ENCODE results near the gene BTG2.

Gene BTG2

DNA sequence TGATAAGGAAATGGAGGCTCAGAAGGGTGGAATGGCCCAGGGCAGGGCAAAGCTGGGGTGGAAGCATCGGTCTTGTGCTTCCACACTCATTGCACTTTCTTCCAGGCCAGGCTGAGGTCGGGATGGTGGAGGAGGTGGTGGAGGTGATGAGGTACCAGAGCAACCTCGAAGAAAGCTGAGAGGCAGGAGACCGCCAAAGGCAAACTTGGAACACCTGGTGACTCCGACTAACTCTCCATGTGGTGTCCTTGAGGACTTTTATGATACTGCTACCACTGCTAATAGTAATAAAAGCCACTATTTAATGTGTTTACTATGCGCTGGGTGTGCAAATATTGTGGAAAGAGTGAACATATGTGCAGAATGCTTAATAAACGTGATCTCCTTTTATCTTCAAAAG, 16.9 kb upstream of the BTG2 start:
- Histone ChIP-seq H3K79me2 (ENCODE audit: low read length) (peaks cover 25% of the 10 kb centered on the region), H3K9me2 (replicated peaks; ENCODE audit: insufficient read depth, low read length) (no peaks in the 10 kb centered on the region), H3K4me2 (ENCODE audit: low read depth, low read length) (peak overlapping the region; percentile 84), H3K27ac (ENCODE audit: low read length) (peak overlapping the region; percentile 97), H3K36me3 (replicated peaks; ENCODE audit: insufficient read depth, low read length) (no peaks in the 10 kb centered on the region), H3K4me1 (ENCODE audit: low read length) (peaks cover 57% of the 10 kb centered on the region), H3K4me3 (ENCODE audit: low read length) (no peak overlapping the region), H3F3A (ENCODE audit: insufficient read depth, low read length) (peaks cover 49% of the 10 kb centered on the region), H3K9me3 (replicated peaks; ENCODE audit: insufficient read depth, low read length) (no peaks in the 10 kb centered on the region), H3K27me3 (replicated peaks; ENCODE audit: insufficient read depth, low read length) (no peaks in the 10 kb centered on the region), H4K20me1 (ENCODE audit: insufficient read depth, low read length) (no peaks in the 10 kb centered on the region), H3K9ac (ENCODE audit: low read length) (peak overlapping the region; percentile 66; the same call in 1 of the 2 replicates), H2AFZ (ENCODE audit: low read length) (no peak overlapping the region)
- TF ChIP-seq EZH2phosphoT487 (IDR thresholded peaks at IDR 0.05; ENCODE audit: low read length) (no peak), EZH2 (optimal IDR thresholded peaks at IDR 0.05; ENCODE audit: low read depth, low read length) (no peak)
- TF ChIP-seq, protein P1, sequence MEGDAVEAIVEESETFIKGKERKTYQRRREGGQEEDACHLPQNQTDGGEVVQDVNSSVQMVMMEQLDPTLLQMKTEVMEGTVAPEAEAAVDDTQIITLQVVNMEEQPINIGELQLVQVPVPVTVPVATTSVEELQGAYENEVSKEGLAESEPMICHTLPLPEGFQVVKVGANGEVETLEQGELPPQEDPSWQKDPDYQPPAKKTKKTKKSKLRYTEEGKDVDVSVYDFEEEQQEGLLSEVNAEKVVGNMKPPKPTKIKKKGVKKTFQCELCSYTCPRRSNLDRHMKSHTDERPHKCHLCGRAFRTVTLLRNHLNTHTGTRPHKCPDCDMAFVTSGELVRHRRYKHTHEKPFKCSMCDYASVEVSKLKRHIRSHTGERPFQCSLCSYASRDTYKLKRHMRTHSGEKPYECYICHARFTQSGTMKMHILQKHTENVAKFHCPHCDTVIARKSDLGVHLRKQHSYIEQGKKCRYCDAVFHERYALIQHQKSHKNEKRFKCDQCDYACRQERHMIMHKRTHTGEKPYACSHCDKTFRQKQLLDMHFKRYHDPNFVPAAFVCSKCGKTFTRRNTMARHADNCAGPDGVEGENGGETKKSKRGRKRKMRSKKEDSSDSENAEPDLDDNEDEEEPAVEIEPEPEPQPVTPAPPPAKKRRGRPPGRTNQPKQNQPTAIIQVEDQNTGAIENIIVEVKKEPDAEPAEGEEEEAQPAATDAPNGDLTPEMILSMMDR (IDR thresholded peaks at IDR 0.05; ENCODE audit: low read length), result no peak
- DNase-seq, result peak; percentile 6

DNA sequence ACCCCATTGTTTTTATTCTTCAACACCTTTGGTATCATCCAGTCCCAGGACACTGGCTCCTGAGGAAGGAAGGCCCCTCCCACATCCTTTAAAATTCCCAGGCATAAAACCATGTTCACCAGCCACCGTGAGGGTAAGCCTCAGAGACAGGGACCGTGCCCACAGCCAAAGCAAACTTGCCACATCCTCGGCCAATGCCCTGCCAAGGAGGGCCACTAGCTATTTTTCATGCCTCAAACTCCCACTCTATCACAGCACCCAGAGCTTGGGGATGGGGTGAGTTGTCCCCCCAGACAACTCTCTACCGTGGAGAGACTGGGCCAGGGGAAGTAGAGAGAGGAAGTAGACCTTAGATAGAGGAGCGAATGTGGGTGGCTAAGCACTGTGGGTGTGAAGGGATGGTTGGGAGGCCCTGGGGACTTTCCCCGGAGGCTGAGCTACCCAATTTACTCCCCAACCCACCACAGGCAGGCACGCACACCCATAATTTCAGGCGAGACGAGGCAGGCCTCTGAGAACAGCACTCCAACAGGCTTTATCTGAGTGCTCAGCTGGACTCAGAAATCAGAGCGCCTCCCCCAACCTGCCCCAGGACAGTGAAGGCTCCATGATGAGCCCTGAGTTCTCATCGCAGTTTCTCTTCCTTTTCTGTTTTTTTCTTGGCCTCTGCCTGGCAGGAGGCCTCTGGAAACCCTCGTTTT, 15.9 kb upstream of the BTG2 start:
- TF ChIP-seq EZH2phosphoT487 (IDR thresholded peaks at IDR 0.05; ENCODE audit: low read length) (no peak), EZH2 (optimal IDR thresholded peaks at IDR 0.05; ENCODE audit: low read depth, low read length) (no peak)
- TF ChIP-seq, protein P1 (IDR thresholded peaks at IDR 0.05; ENCODE audit: low read length), result peak; percentile 23
- H3K4me2 ChIP-seq (ENCODE audit: low read depth, low read length), result peak overlapping the region; percentile 84
- H3F3A ChIP-seq (ENCODE audit: insufficient read depth, low read length), result peaks cover 49% of the 10 kb centered on the region
- peak overlapping the region; percentile 55 for H3K4me3 ChIP-seq (ENCODE audit: low read length)
- H3K9me2 ChIP-seq (replicated peaks; ENCODE audit: insufficient read depth, low read length), result no peaks in the 10 kb centered on the region
- peaks cover 57% of the 10 kb centered on the region for H3K4me1 ChIP-seq (ENCODE audit: low read length)
- H3K9ac ChIP-seq (ENCODE audit: low read length), result peak overlapping the region; percentile 96
- no peaks in the 10 kb centered on the region for H3K36me3 ChIP-seq (replicated peaks; ENCODE audit: insufficient read depth, low read length)
- H4K20me1 ChIP-seq (ENCODE audit: insufficient read depth, low read length), result no peaks in the 10 kb centered on the region
- peaks cover 25% of the 10 kb centered on the region for H3K79me2 ChIP-seq (ENCODE audit: low read length)
- no peak overlapping the region for H2AFZ ChIP-seq (ENCODE audit: low read length)
- DNase-seq, result peak; percentile 99
- H3K27me3 ChIP-seq (replicated peaks; ENCODE audit: insufficient read depth, low read length), result no peaks in the 10 kb centered on the region
- no peaks in the 10 kb centered on the region for H3K9me3 ChIP-seq (replicated peaks; ENCODE audit: insufficient read depth, low read length)
- peak overlapping the region; percentile 97 for H3K27ac ChIP-seq (ENCODE audit: low read length)

DNA sequence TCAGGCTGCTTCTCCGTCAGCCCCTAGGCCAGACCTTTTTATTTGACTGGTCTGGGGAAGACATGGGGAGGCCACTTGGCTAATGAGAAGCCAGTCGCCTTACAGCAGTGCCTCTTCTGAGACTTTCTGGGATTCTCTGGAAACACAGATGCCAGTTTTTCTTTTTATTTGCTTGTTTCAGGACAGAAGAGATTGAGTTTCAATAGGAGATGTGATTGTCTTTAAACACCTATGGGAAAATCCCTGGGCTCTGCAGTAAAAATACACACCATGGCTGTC, 15.4 kb upstream of the BTG2 start:
- Histone ChIP-seq H3K9ac (ENCODE audit: low read length) (peak overlapping the region; percentile 96), H3K4me2 (ENCODE audit: low read depth, low read length) (peak overlapping the region; percentile 84), H3K79me2 (ENCODE audit: low read length) (peaks cover 25% of the 10 kb centered on the region), H4K20me1 (ENCODE audit: insufficient read depth, low read length) (no peaks in the 10 kb centered on the region), H3K27ac (ENCODE audit: low read length) (peak overlapping the region; percentile 97), H3K27me3 (replicated peaks; ENCODE audit: insufficient read depth, low read length) (no peaks in the 10 kb centered on the region), H3K36me3 (replicated peaks; ENCODE audit: insufficient read depth, low read length) (no peaks in the 10 kb centered on the region), H3K4me1 (ENCODE audit: low read length) (peaks cover 60% of the 10 kb centered on the region), H3K4me3 (ENCODE audit: low read length) (peak overlapping the region; percentile 55), H3F3A (ENCODE audit: insufficient read depth, low read length) (peaks cover 49% of the 10 kb centered on the region), H3K9me3 (replicated peaks; ENCODE audit: insufficient read depth, low read length) (no peaks in the 10 kb centered on the region), H3K9me2 (replicated peaks; ENCODE audit: insufficient read depth, low read length) (no peaks in the 10 kb centered on the region), H2AFZ (ENCODE audit: low read length) (no peak overlapping the region)
- TF ChIP-seq EZH2phosphoT487 (IDR thresholded peaks at IDR 0.05; ENCODE audit: low read length) (no peak), EZH2 (optimal IDR thresholded peaks at IDR 0.05; ENCODE audit: low read depth, low read length) (no peak)
- DNase-seq, result no peak
